GM21381 (cell line): ENCODE measurements around the gene SDHAF2.
"Not testable (repeated sequence)": the region's sequence is repeated elsewhere in the genome, so short reads cannot be mapped to it uniquely, and the experiment has no call there.

Source experiments
- ATAC-seq: cut with Tn5 transposase; IDR thresholded peaks from one replicate; pipeline ENCODE4 v1.9.1; 2021; ENCODE audit warnings: mild to moderate bottlenecking, moderate library complexity; ENCODE audit not compliant: unreplicated experiment

SDHAF2 gene

GRCh38 chr11:61475433-61475832, 45.5 kb downstream of the SDHAF2 start:
- no peak for ATAC-seq

DNA sequence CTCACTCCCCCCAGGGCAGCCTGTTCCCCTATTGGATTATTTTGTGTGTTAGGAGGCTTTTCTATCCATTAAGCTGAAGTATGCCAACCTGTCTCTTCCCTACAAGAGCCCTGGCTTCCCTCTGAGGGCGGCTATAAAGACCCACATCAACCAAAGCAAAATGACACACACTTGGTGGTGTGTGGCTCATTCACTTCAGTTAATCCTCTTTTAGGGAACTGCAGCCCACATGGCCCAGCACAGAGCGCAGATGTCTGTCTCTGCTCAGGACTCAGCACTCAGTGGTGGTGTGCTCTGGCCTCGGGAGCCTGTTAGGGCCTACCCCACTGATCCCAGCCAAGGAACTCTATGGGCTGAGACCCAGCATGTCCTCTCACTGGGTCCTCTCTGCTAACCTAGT, 46.4 kb downstream of the SDHAF2 start:
- no peak for ATAC-seq

DNA sequence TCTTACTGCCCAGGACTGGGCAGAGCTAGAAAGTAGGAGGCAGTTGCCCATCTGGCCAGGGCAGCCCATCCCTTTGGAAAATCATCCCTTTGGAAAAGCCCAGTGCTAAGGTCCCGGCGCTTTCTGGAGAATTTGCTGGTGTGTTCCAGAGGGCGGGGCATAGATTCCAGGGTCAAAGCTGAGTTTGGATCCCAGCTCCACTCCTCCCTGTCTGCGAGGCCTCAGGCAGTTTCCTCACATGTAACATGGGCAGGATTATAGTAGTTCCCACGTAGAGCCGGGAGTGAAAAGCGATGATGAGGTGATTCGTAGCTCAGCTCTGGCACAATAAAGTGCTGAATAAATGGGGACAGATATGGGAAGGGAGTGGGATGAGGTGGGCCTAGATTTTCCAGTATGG, 47.2 kb downstream of the SDHAF2 start:
- ATAC-seq, result no peak

- no peak for ATAC-seq
Measured at GRCh38 chr11:61477727-61478148, 47.8 kb downstream of the SDHAF2 start.

- ATAC-seq, result not testable (repeated sequence)
Measured at GRCh38 chr11:61479360-61480058, 49.6 kb downstream of the SDHAF2 start.

DNA sequence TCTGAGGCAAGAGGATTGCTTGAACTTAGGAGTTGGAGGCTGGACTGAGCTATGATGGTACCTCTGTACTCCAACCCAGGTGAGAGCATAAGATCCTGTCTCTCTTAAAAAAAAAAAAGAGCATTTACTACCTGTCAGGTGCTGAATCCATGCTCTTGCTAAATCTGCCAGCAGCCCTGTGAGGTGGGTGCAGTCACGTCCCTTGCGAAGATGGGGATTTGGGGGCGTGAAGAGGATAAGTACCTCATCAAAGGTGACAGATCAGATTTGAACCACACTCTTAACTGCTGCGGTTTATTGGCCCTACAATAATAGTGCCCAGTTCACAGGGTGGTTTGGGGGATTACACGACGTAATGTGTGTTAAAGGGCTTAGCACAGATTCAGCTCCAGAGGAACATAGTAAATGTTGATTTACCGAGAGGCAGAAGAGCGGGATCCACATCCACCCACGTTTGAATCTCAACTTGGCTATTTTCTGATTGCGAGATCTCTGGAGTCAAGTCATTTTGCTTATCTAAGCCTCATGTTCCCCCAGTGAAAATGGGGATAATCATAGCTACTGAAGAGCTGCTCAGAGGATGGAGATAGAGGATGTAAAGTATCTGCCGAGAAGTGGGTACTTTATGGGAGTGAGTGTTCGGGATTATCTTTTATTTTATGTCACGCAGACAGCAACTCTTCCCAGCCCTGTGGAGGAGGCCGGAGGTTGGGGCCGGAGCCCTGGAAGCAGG, 50.5 kb downstream of the SDHAF2 start:
- no peak for ATAC-seq

DNA sequence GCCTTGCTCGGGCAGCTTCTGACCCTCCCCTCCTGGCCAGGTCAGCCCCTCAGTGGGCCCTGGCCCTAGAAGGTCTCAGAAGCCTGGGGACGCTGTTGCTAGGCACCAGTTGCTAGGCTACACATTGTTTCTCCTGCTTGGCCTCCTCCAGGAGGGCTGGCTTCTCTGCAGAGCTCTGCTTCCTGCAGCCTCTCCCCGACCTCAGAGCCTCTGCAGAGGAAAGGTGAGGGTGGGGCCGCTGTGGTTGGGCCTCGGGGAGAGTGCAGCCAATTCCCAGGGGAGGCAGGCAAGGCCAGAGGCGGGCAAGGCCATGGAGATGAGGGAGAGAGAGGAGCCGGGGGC, 51.0 kb downstream of the SDHAF2 start:
- no peak for ATAC-seq

DNA sequence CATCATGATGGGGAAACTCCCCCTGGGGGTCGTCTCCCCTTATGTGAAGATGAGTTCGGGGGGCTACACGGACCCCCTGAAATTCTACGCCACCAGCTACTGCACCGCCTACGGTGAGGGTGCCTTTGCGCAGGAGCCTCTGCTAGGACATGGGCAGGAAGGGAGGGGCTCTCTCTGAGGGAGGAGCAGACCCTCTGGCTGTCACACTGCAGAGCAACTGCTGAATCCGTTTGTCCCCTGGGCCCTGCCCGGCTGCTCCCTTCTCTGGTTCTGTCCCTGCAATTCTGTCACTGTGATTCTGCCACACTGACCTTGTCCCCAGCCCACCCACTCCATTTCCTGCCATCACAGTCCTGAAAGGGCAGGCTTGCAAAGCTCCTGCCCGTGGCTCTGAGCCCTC, 51.9 kb downstream of the SDHAF2 start:
- ATAC-seq, result no peak

GRCh38 chr11:61482513-61482912, 52.6 kb downstream of the SDHAF2 start:
- ATAC-seq, result no peak

DNA sequence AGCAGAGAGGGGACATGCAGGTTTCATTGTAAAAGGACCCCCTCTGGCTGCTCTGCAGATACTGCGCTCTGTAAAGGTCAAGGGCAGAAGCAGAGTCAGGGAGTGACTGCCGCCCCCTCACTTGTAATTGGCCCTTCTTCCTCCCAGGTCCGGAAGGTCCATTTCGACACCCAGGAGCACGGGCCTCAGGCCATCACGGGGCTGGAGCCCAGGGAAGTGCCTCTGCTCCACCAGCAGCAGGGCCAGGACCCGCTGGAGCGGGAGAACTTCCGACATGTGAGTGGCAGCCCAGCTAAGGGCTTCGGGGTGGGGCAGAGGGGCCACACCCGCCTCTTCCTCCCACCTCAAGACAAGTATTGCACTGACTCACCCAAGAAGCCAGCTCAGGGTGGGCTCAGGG, 54.6 kb downstream of the SDHAF2 start:
- no peak for ATAC-seq

DNA sequence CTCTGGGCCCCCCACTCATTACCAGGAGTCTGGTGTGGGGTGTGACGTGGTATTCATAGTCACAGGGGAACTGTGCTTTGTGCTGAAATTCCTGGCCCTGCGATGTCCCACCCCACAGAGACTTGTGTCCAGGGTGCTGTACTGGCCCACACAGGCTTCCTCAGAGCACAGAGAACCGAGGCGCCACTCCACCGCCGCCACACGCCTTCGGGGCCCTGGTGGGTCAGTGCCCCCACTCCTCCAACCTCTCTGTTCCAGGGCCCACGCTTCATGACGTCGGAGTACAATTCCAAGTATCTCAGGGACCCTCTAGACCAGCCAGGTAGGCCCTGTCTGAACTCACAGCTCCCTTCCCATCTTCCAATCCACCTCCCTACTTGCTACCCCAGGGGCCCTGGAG, 55.2 kb downstream of the SDHAF2 start:
- no peak for ATAC-seq

GRCh38 chr11:61486011-61486620, 56.2 kb downstream of the SDHAF2 start:
- no peak for ATAC-seq

GRCh38 chr11:61486779-61487178, 56.9 kb downstream of the SDHAF2 start:
- ATAC-seq, result no peak

GRCh38 chr11:61487342-61488025, 57.6 kb downstream of the SDHAF2 start:
- no peak for ATAC-seq

DNA sequence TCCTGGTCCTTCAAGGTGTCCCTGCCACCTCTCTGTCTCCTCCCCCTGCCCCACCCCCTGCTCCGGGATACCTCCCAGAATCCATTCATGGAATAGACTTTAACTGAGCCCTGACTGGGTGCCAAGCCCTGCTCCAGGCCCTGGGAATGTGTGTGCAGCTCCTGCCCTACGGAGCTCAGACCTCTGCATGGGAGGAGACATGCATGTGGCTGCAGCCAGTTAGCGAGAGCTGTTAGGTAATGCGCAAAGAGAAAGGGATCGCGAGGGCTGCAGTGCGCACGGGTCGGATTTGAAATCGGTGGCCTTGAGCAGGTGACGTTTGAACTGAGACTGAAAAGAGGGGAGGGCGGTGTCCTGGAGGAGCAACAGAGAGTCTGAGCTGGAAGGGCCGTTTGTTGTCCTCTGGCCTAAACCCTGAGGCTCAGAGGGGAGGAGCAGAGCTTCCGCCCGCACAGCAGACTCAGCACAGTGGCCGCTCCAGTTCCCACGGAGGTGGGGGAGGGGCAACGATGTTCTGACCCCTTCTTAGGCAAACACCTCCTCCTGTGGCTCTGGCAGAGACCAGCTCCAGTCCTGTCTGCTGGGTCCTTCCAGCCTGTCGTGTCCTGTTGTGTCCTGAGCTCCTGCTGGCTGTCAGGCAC, 58.8 kb downstream of the SDHAF2 start:
- ATAC-seq, result no peak

- ATAC-seq, result no peak
Measured at GRCh38 chr11:61489833-61490721, 60.2 kb downstream of the SDHAF2 start.

GRCh38 chr11:61491736-61492395, 61.9 kb downstream of the SDHAF2 start:
- no peak for ATAC-seq

DNA sequence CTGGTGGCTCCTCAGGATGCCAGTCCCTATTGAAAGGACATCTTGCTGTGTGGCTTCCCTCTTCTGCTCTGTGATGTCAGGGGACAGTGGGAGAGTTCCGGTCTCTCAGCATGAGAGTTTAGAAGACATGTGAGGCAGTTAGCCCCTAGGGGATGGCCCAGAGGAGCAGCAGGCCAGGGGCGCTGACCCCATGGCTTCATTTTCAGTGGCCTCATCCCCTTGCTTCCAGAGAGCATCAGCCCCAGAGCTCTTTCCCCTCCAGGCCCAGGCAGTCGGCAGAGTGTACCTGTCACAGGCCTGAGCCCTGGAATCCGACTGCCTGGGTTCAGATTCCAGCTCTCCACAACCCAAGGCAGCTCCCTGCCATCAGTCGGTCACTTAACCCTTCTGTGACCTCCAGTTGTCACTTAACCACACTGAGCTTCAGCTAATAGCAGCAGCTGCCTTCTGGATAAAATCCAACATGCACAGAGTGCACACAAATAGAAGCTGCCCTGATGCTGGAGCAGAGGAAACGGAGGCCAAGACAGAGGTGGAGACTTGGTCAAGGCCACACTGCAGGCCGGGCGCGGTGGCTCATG, 64.5 kb downstream of the SDHAF2 start:
- no peak for ATAC-seq
